HEK293 (cell line): ENCODE results near the gene STAMBPL1.

Experiments
- CTCF ChIA-PET: fragments of 350-600 bp; formaldehyde crosslinking; extraction: SDS; loops from one replicate; lab custom pipeline; 2021; ENCODE audit warnings: antibody characterized with exemption; lab: Yijun Ruan, JAX
- POLR2A ChIA-PET: fragments of 300-600 bp; formaldehyde crosslinking; extraction: SDS; loops from one replicate; lab custom pipeline; 2020; ENCODE audit warnings: antibody characterized with exemption, inconsistent platforms; lab: Yijun Ruan, JAX
- H3K27ac ChIP-seq: fragments of 200-500 bp; sonication (Bioruptor generic); 2 replicates; pipeline ENCODE4 v1.5.1; 2014; ENCODE audit warnings: low read depth, low read length, control low read depth, inconsistent platforms; ENCODE audit errors: extremely low read depth
- H3K36me3 ChIP-seq, 2 experiments: fragments of 200-500 bp in 1 of 2; sonication (Bioruptor generic) in 1 of 2; 1 replicate in 1 of 2; 2 replicates in 1 of 2; pipeline ENCODE4 v1.5.1; 2014 to 2017; ENCODE audit warnings: inconsistent platforms in 2 of 2, low read length in 2 of 2; ENCODE audit not compliant: control insufficient read depth in 2 of 2, insufficient read depth in 1 of 2
- H3K4me1 ChIP-seq: fragments of 200-500 bp; sonication (Bioruptor generic); 2 replicates; pipeline ENCODE4 v1.5.1; 2014; ENCODE audit warnings: mild to moderate bottlenecking, low read length, inconsistent platforms; ENCODE audit not compliant: control insufficient read depth, insufficient read depth
- H3K4me3 ChIP-seq: 2 replicates; pipeline ENCODE4 v1.5.1; 2011; ENCODE audit warnings: low read depth, mild to moderate bottlenecking, control low read depth, low read length, moderate library complexity
- H3K9me3 ChIP-seq: fragments of 200-500 bp; sonication (Bioruptor generic); 2 replicates; pipeline ENCODE4 v1.5.1; 2014; ENCODE audit warnings: low read depth, low read length, inconsistent platforms; ENCODE audit not compliant: control insufficient read depth, insufficient read depth
- KLF17 ChIP-seq: fragments of 450-650 bp; formaldehyde crosslinking; IDR thresholded peaks from 2 replicates; pipeline ENCODE4 v1.5.1; 2016; ENCODE audit warnings: missing biosample characterization, missing genetic modification characterization
- KLF8 ChIP-seq: fragments of 450-650 bp; formaldehyde crosslinking; IDR thresholded peaks from 2 replicates; pipeline ENCODE4 v1.5.1; 2016; ENCODE audit warnings: missing biosample characterization, missing genetic modification characterization
- KLF9 ChIP-seq: fragments of 450-650 bp; formaldehyde crosslinking; IDR thresholded peaks from 2 replicates; pipeline ENCODE4 v1.5.1; 2016; ENCODE audit warnings: missing biosample characterization, missing genetic modification characterization, low read depth
- OVOL3 ChIP-seq: fragments of 450-650 bp; formaldehyde crosslinking; IDR thresholded peaks from 2 replicates; pipeline ENCODE4 v1.5.1; 2016; ENCODE audit warnings: missing biosample characterization, missing genetic modification characterization
- SCRT1 ChIP-seq: fragments of 450-650 bp; formaldehyde crosslinking; IDR thresholded peaks from 2 replicates; pipeline ENCODE4 v1.5.1; 2016; ENCODE audit warnings: missing biosample characterization, missing genetic modification characterization, borderline replicate concordance
- ZBTB48 ChIP-seq: fragments of 450-650 bp; formaldehyde crosslinking; IDR thresholded peaks from 2 replicates; pipeline ENCODE4 v1.5.1; 2016; ENCODE audit warnings: missing biosample characterization, missing genetic modification characterization
- ZEB2 ChIP-seq: fragments of 450-650 bp; formaldehyde crosslinking; IDR thresholded peaks from 2 replicates; pipeline ENCODE4 v1.5.1; 2016; ENCODE audit warnings: missing biosample characterization, missing genetic modification characterization
- ZNF132 ChIP-seq: fragments of 450-650 bp; formaldehyde crosslinking; IDR thresholded peaks from 2 replicates; pipeline ENCODE4 v1.5.1; 2017; ENCODE audit warnings: missing biosample characterization, missing genetic modification characterization, borderline replicate concordance
- ZNF155 ChIP-seq: fragments of 450-650 bp; formaldehyde crosslinking; IDR thresholded peaks from 2 replicates; pipeline ENCODE4 v1.5.1; 2016; ENCODE audit warnings: missing biosample characterization, missing genetic modification characterization
- ZNF157 ChIP-seq: fragments of 450-650 bp; formaldehyde crosslinking; IDR thresholded peaks from 2 replicates; pipeline ENCODE4 v1.5.1; 2016; ENCODE audit warnings: missing biosample characterization, missing genetic modification characterization
- ZNF341 ChIP-seq: fragments of 450-650 bp; formaldehyde crosslinking; IDR thresholded peaks from 2 replicates; pipeline ENCODE4; 2016; ENCODE audit warnings: low read depth, missing biosample characterization, missing genetic modification characterization
- ZNF354C ChIP-seq: fragments of 450-650 bp; formaldehyde crosslinking; IDR thresholded peaks from 2 replicates; pipeline ENCODE4 v1.5.1; 2016; ENCODE audit warnings: missing biosample characterization, missing genetic modification characterization, low read depth, borderline replicate concordance
- ZNF394 ChIP-seq: fragments of 450-650 bp; formaldehyde crosslinking; IDR thresholded peaks from 2 replicates; pipeline ENCODE4 v1.5.1; 2016; ENCODE audit warnings: missing biosample characterization, missing genetic modification characterization, mild to moderate bottlenecking, moderate library complexity, borderline replicate concordance
- ZNF518A ChIP-seq: fragments of 450-650 bp; formaldehyde crosslinking; conservative IDR thresholded peaks from 2 replicates; pipeline ENCODE4 v1.5.1; 2016; ENCODE audit warnings: low read depth, missing biosample characterization, missing genetic modification characterization
- ZNF548 ChIP-seq: fragments of 450-650 bp; formaldehyde crosslinking; IDR thresholded peaks from 2 replicates; pipeline ENCODE4 v1.5.1; 2016; ENCODE audit warnings: missing biosample characterization, missing genetic modification characterization
- ZNF555 ChIP-seq: fragments of 450-650 bp; formaldehyde crosslinking; conservative IDR thresholded peaks from 2 replicates; pipeline ENCODE4 v1.5.1; 2017; ENCODE audit warnings: missing biosample characterization, mild to moderate bottlenecking, missing genetic modification characterization, inconsistent platforms
- ZNF610 ChIP-seq: fragments of 450-650 bp; formaldehyde crosslinking; IDR thresholded peaks from 2 replicates; pipeline ENCODE4 v1.5.1; 2016; ENCODE audit warnings: missing biosample characterization, missing genetic modification characterization, borderline replicate concordance
- ZNF621 ChIP-seq: fragments of 450-650 bp; formaldehyde crosslinking; IDR thresholded peaks from 2 replicates; pipeline ENCODE4 v1.5.1; 2017; ENCODE audit warnings: missing biosample characterization, missing genetic modification characterization
- ZNF704 ChIP-seq: fragments of 450-650 bp; formaldehyde crosslinking; IDR thresholded peaks from 2 replicates; pipeline ENCODE4 v1.5.1; 2016; ENCODE audit warnings: missing biosample characterization, missing genetic modification characterization

The STAMBPL1 gene

GRCh38 chr10:88963318-88963717 lies 83.3 kb downstream of the STAMBPL1 start (continued):
- TF ChIP-seq ZBTB48 (no peak), ZNF548 (tag by site-specific recombination) (no peak)

- POLR2A ChIA-PET: no interaction called here
- CTCF ChIA-PET: interaction anchor here (0.8 kb wide), 1 partner anchor 32 kb away, joined by 3 read pairs; no protein-coding TSS in a partner anchor
- H3K9me3 ChIP-seq: no peaks in the 10 kb centered on the region
Measured at GRCh38 chr10:88964360-88964759, 84.3 kb downstream of the STAMBPL1 start.

More at GRCh38 chr10:88964360-88964759, 84.3 kb downstream of the STAMBPL1 start:
- no peak overlapping the region for H3K27ac ChIP-seq
- no peaks in the 10 kb centered on the region for H3K36me3 ChIP-seq
- TF ChIP-seq ZNF341 (no peak), ZNF518A (tag by site-specific recombination) (no peak), ZNF132 (no peak), ZNF555 (tag by site-specific recombination) (no peak), KLF8 (tag by site-specific recombination) (no peak), ZNF394 (no peak), ZNF610 (tag by site-specific recombination) (no peak), KLF9 (no peak), KLF17 (tag by site-specific recombination) (no peak), OVOL3 (tag by site-specific recombination) (no peak), ZEB2 (tag by site-specific recombination) (no peak), ZNF157 (tag by site-specific recombination) (no peak), ZNF155 (no peak), ZNF621 (no peak), ZNF704 (no peak), SCRT1 (tag by site-specific recombination) (no peak), ZNF354C (tag by site-specific recombination) (no peak)
- TF ChIP-seq, all 188 proteins: peak for 0
- no peak overlapping the region for H3K4me3 ChIP-seq
- peaks cover 3% of the 10 kb centered on the region; the same call in 1 of the 2 replicates for H3K4me1 ChIP-seq
